PC-3 (cell line): Measurements from ENCODE around the gene DDX54. TPM values are rescaled to one million over a fixed set of nuclear protein-coding genes. Genes with fewer than 3 reads are reported as not detected.
"Not testable (repeated sequence)": the region's sequence is repeated elsewhere in the genome, so short reads cannot be mapped to it uniquely, and the experiment has no call there.

Experiments used
- ATAC-seq: fragments of 200-7000 bp; cut with Tn5 transposase; 2 replicates; pipeline ENCODE4 v1.9.1; 2020; ENCODE audit warnings: mild to moderate bottlenecking, moderate library complexity
- BruUV-seq: library from RNA; stranded (reverse); fragments of 400-500 nt; replicated peaks from 2 replicates; lab custom pipeline; 2021; lab: Mats Ljungman, UMichigan
- CTCF ChIA-PET: fragments of 300-600 bp; sonication (Branson Sonifier 250); formaldehyde crosslinking; loops from one replicate; lab custom pipeline; 2022; ENCODE audit warnings: antibody characterized with exemption; lab: Charles Lee
- POLR2A ChIA-PET: fragments of 300-600 bp; sonication (Branson Sonifier 250); formaldehyde crosslinking; loops from one replicate; lab custom pipeline; 2022; ENCODE audit warnings: antibody characterized with exemption; ENCODE audit not compliant: unreplicated experiment; lab: Charles Lee
- DNase-seq: peaks from one replicate; pipeline ENCODE4 v3.0.0-alpha.2; 2015
- H2AFZ ChIP-seq: fragments of 300-600 bp; sonication (generic); 2 replicates; pipeline ENCODE4 v1.6.0; 2016; ENCODE audit warnings: antibody characterized with exemption, low read length
- H3F3A ChIP-seq: fragments of 300-600 bp; sonication (generic); one replicate; pipeline ENCODE4 v1.6.0; 2017; ENCODE audit warnings: antibody characterized with exemption, low read length, control low read depth, mild to moderate bottlenecking; ENCODE audit not compliant: unreplicated experiment
- H3K27ac ChIP-seq: fragments of 300-600 bp; sonication (generic); 2 replicates; pipeline ENCODE4 v1.5.1; 2016; ENCODE audit warnings: mild to moderate bottlenecking, low read length
- H3K27me3 ChIP-seq: fragments of 300-600 bp; sonication (generic); 2 replicates; pipeline ENCODE4 v1.6.1; 2016; ENCODE audit warnings: low read length, mixed read lengths
- H3K36me3 ChIP-seq: fragments of 300-600 bp; sonication (generic); 2 replicates; pipeline ENCODE4 v1.6.1; 2016; ENCODE audit warnings: low read depth, mixed run types, low read length, mixed read lengths
- H3K4me1 ChIP-seq: fragments of 300-600 bp; sonication (generic); 2 replicates; pipeline ENCODE4 v1.5.1; 2016; ENCODE audit warnings: low read length; ENCODE audit not compliant: insufficient read depth
- H3K4me2 ChIP-seq: fragments of 300-600 bp; sonication (generic); 2 replicates; pipeline ENCODE4 v1.6.0; 2016; ENCODE audit warnings: low read length
- H3K4me3 ChIP-seq: fragments of 300-600 bp; sonication (generic); 2 replicates; pipeline ENCODE4 v1.5.1; 2016; ENCODE audit warnings: mild to moderate bottlenecking, low read length, mixed read lengths
- H3K79me2 ChIP-seq: fragments of 300-600 bp; sonication (generic); 2 replicates; pipeline ENCODE4 v1.6.1; 2017; ENCODE audit warnings: low read length, mixed read lengths
- H3K9ac ChIP-seq: fragments of 300-600 bp; sonication (generic); 2 replicates; pipeline ENCODE4 v1.6.0; 2016; ENCODE audit warnings: mild to moderate bottlenecking, low read length
- H3K9me2 ChIP-seq: fragments of 300-600 bp; sonication (generic); replicated peaks from 2 replicates; pipeline ENCODE4 v1.6.1; 2016; ENCODE audit warnings: mixed run types, low read length, mixed read lengths
- H3K9me3 ChIP-seq: fragments of 300-600 bp; sonication (generic); 2 replicates; pipeline ENCODE4 v1.6.1; 2016; ENCODE audit warnings: low read length, mixed read lengths
- H4K20me1 ChIP-seq: fragments of 300-600 bp; sonication (generic); 2 replicates; pipeline ENCODE4 v1.6.1; 2016; ENCODE audit warnings: low read length, mixed read lengths
- EZH2 ChIP-seq: fragments of 300-600 bp; sonication (generic); IDR thresholded peaks from one replicate; pipeline ENCODE4 v1.6.1; 2017; ENCODE audit warnings: antibody characterized with exemption, mild to moderate bottlenecking, low read length; ENCODE audit not compliant: unreplicated experiment
- EZH2phosphoT487 ChIP-seq: fragments of 300-600 bp; sonication (generic); IDR thresholded peaks from 2 replicates; pipeline ENCODE4 v1.6.1; 2018; ENCODE audit warnings: mild to moderate bottlenecking, antibody characterized with exemption, low read length, borderline replicate concordance
- intact Hi-C: fragments of 100-400 bp; cut with micrococcal nuclease; formaldehyde crosslinking; loops from 2 replicates; pipeline ENCODE4 v1.9.0; 2023
- total RNA-seq: library from RNA; depleted of rRNA; stranded (reverse); fragments of >200 nt; gene quantifications from 2 replicates; pipeline ENCODE4 v1.2.3, GENCODE V29; 2014
- TF ChIP-seq, protein P1 (sequence below): fragments of 300-600 bp; sonication (generic); conservative IDR thresholded peaks from 2 replicates; pipeline ENCODE4 v1.5.1; 2017; ENCODE audit warnings: antibody characterized with exemption, low read depth, mild to moderate bottlenecking, low read length

The DDX54 gene
- total RNA-seq, 1 experiment from 2014 or later = 158 TPM

DNA sequence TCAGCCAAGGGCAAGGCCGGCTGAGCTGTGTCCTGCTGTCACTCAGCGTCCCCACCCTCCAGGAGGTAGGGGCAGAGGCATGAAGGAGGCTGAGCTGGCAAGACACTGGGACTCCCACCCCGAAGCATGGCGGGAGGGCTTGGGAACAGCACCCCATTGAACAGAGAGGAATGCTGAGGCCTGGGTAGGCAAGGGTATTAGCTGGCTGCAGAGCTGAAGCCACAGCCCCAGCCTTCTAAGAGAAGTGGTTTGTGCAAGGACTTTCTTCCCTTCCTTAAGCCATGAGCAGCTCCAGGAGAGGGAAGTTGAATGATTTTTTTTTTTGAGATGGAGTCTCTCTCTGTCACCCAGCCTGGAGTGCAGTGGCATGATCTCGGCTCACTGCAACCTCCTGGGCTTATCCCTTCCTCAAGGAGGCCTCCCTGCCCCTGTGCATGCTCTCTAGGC, 42.4 kb downstream of the DDX54 start:
- Histone ChIP-seq H3K27me3 (no peaks in the 10 kb centered on the region), H3F3A (no peaks in the 10 kb centered on the region), H2AFZ (no peak overlapping the region), H4K20me1 (no peaks in the 10 kb centered on the region), H3K79me2 (no peaks in the 10 kb centered on the region), H3K9me2 (no peaks in the 10 kb centered on the region), H3K9ac (no peak overlapping the region), H3K4me1 (no peaks in the 10 kb centered on the region), H3K27ac (no peak overlapping the region), H3K36me3 (no peaks in the 10 kb centered on the region), H3K9me3 (no peaks in the 10 kb centered on the region), H3K4me3 (no peak overlapping the region), H3K4me2 (no peak overlapping the region)
- TF ChIP-seq, protein P1, sequence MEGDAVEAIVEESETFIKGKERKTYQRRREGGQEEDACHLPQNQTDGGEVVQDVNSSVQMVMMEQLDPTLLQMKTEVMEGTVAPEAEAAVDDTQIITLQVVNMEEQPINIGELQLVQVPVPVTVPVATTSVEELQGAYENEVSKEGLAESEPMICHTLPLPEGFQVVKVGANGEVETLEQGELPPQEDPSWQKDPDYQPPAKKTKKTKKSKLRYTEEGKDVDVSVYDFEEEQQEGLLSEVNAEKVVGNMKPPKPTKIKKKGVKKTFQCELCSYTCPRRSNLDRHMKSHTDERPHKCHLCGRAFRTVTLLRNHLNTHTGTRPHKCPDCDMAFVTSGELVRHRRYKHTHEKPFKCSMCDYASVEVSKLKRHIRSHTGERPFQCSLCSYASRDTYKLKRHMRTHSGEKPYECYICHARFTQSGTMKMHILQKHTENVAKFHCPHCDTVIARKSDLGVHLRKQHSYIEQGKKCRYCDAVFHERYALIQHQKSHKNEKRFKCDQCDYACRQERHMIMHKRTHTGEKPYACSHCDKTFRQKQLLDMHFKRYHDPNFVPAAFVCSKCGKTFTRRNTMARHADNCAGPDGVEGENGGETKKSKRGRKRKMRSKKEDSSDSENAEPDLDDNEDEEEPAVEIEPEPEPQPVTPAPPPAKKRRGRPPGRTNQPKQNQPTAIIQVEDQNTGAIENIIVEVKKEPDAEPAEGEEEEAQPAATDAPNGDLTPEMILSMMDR = no peak
- TF ChIP-seq EZH2phosphoT487 (no peak), EZH2 (no peak)
- ATAC-seq (no peak), DNase-seq (no peak)
- no TSS peak for BruUV-seq
- CTCF ChIA-PET = no interaction called here
- intact Hi-C loops = no loop called here
- POLR2A ChIA-PET = interaction anchor here (0.5 kb wide), 1 partner anchor 22 kb away, joined by 3 read pairs; no protein-coding TSS in a partner anchor

DNA sequence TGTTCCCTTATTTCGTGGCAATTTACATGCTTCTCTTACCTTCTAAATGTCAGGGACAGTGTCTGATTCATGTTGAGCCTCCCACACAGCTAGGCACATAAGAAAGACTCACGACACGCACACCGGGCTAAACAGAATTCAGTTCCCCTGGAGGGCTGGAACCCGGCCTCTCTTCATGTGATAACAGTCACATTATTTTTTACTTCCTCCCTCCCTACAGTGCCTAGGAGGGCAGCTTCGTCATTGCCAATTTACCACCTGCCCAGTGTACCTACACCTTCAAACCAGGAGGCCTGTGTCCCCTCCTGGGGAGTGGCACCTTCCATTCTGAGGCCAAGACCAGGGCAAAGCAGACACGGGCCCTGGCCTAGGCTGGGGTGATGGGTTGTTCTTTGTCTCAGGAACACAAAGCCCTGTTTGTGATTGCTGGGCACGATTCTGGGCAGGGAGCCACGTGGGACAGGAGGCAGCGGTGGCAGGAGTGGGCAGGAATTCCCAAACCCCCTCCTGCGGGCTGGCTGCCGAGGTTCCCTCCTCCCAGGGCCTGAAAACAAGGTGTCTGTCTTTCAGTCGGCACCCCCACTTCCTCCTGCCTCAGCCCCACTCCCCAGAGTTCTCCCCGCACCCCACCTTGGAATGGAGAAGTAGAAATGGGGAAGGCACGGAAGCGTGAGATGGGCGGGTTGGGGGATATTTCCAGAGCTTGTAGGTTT, 42.9 kb downstream of the DDX54 start:
- no peaks in the 10 kb centered on the region for H3K79me2 ChIP-seq
- DNase-seq = no peak
- H3K4me3 ChIP-seq = no peak overlapping the region
- H4K20me1 ChIP-seq = no peaks in the 10 kb centered on the region
- H3F3A ChIP-seq = no peaks in the 10 kb centered on the region
- no TSS peak for BruUV-seq
- H3K9me2 ChIP-seq = no peaks in the 10 kb centered on the region
- H3K36me3 ChIP-seq = no peaks in the 10 kb centered on the region
- CTCF ChIA-PET = no interaction called here
- POLR2A ChIA-PET = interaction anchor here (0.5 kb wide), 1 partner anchor 21 kb away, joined by 3 read pairs; no protein-coding TSS in a partner anchor
- intact Hi-C loops = no loop called here
- no peak overlapping the region for H3K9ac ChIP-seq
- no peak overlapping the region for H3K4me2 ChIP-seq
- H3K9me3 ChIP-seq = no peaks in the 10 kb centered on the region
- peak overlapping the region; percentile 64; the same call in 1 of the 2 replicates for H2AFZ ChIP-seq
- TF ChIP-seq, protein P1 = no peak
- no peak for TF ChIP-seq EZH2phosphoT487
- no peak for TF ChIP-seq EZH2
- H3K27me3 ChIP-seq = no peaks in the 10 kb centered on the region
- H3K27ac ChIP-seq = no peak overlapping the region
- peak; percentile 53; the same call in 1 of the 2 replicates for ATAC-seq
- no peaks in the 10 kb centered on the region for H3K4me1 ChIP-seq

DNA sequence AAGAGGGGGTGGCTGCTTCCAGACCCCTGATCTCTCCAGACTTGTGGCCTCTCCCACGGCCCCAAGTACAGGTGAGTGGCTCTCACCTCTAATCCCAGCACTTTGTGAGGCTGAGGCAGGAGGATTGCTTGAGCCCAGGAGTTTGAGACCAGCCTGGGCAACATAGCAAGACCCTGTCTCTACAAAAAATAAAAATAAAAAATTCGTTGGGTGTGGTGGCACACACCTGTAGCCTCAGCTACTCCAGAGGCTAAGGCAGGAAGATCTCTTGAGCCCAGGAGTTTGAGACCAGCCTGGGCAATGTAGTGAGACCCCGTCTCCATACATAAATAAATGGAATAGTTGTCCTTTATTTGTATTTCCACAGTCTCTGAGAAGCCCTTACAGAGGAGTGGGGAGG, 43.6 kb downstream of the DDX54 start:
- H2AFZ ChIP-seq, H3K9me2 ChIP-seq, H3K9ac ChIP-seq, H3K36me3 ChIP-seq, CTCF ChIA-PET, H3F3A ChIP-seq, H3K4me1 ChIP-seq, H3K79me2 ChIP-seq, H3K27ac ChIP-seq, H3K9me3 ChIP-seq, H3K4me3 ChIP-seq, H3K27me3 ChIP-seq, BruUV-seq, DNase-seq, intact Hi-C loops, H4K20me1 ChIP-seq, ATAC-seq, H3K4me2 ChIP-seq, POLR2A ChIA-PET: not testable (repeated sequence)
